Activated CD4-positive, alpha-beta T cell treated with anti-CD3 and anti-CD28 coated beads, Interleukin-2, amount 10 ng/mL, durations not matched to agents 24 days and 14 days (primary cell): Measurements from ENCODE around the gene WASHC3. TPM values are rescaled to one million over a fixed set of nuclear protein-coding genes. Genes with fewer than 3 reads are reported as not detected.
"Not testable (repeated sequence)": the region's sequence is repeated elsewhere in the genome, so short reads cannot be mapped to it uniquely, and the experiment has no call there.

Experiments
- DNase-seq: peaks from one replicate; pipeline ENCODE4 v3.0.0; 2022
- H3K27ac Mint-ChIP-seq: one replicate; pipeline ENCODE4 v1.8.0; 2022; ENCODE audit warnings: mild to moderate bottlenecking, mixed read lengths
- H3K27me3 Mint-ChIP-seq: one replicate; pipeline ENCODE4 v1.8.0; 2022; ENCODE audit warnings: mixed read lengths
- H3K36me3 Mint-ChIP-seq: one replicate; pipeline ENCODE4 v1.8.0; 2022; ENCODE audit warnings: low read depth, mild to moderate bottlenecking, mixed read lengths
- H3K4me1 Mint-ChIP-seq: one replicate; pipeline ENCODE4 v1.8.0; 2021; ENCODE audit warnings: mixed read lengths
- H3K4me3 Mint-ChIP-seq: one replicate; pipeline ENCODE4 v1.8.0; 2022; ENCODE audit warnings: mild to moderate bottlenecking, moderate library complexity, mixed read lengths
- H3K9me3 Mint-ChIP-seq: one replicate; pipeline ENCODE4 v1.8.0; 2021; ENCODE audit warnings: mixed read lengths
- intact Hi-C: fragments of 100-400 bp; cut with micrococcal nuclease; formaldehyde crosslinking; loops from one replicate; pipeline ENCODE4 v1.15.1; 2023
- total RNA-seq: library from RNA; stranded (reverse); gene quantifications from 2 replicates; pipeline ENCODE4 v1.2.3, GENCODE V29; 2022

Gene WASHC3, protein sequence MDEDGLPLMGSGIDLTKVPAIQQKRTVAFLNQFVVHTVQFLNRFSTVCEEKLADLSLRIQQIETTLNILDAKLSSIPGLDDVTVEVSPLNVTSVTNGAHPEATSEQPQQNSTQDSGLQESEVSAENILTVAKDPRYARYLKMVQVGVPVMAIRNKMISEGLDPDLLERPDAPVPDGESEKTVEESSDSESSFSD
- total RNA-seq, result 29.0 and 33.1 TPM in 2 replicates

DNA sequence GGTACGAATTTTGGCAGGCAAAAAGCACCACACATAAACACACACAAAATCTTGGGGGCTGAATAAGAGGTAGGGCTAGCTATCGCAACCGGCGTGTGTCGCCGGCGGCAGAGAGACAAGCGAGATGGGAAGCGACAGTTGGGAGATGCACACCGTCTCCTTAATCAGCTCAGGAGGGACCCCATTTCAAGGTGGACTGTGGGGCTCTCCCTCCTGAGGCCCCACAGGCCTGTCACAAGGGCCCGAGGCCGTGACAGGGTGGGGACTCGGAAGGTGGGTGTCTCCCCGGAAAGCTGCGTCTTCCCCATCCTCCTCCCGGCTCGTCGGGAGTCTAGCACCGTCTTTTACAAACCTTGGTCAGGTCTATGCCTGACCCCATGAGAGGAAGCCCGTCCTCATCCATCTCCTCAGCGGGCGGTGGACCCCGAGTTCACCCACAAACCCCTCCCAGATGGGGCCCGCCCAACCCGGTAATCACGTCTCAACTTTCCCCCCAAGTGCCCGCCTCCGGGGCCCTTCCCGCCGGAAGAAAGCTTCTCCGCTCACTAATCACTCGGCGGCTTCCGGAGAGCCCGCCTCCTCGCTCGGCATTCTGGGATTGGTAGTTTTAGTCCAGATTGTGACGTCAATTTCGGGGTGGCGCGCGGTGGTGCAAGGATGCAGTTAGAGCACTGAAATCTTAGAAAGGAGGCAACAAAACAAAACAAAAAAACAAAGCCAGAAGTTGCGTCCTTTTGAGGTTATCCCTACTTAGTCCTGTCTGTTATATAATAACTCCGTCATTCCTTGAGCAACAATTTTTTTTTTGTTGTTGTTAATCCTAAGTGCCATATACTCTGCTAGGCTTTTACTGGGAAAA is at the start of gene WASHC3:
TSS of gene WASHC3 (minus strand) at position 432 of the 859 bp plus-strand sequence. CDS start at position 403, 29 bp downstream.
- intact Hi-C loops, result loop anchor here (1.0 to 10.0 kb wide), 6 partner anchors 59 to 1794 kb away; partner anchors contain the start of genes DEPDC4, DRAM1, NUP37 and PARPBP
- H3K4me3 Mint-ChIP-seq, result peak within 1 kb of the TSS; percentile 99
- peaks cover 10% of the 10 kb centered on the region for H3K9me3 Mint-ChIP-seq
- peaks cover 33% of the 10 kb centered on the region for H3K4me1 Mint-ChIP-seq
- H3K27me3 Mint-ChIP-seq, result no peaks in the 10 kb centered on the region
- H3K27ac Mint-ChIP-seq, result peak within 1 kb of the TSS; percentile 99
- H3K36me3 Mint-ChIP-seq, result peaks cover 19% of the 10 kb centered on the region
- DNase-seq, result peak; percentile 99

DNA sequence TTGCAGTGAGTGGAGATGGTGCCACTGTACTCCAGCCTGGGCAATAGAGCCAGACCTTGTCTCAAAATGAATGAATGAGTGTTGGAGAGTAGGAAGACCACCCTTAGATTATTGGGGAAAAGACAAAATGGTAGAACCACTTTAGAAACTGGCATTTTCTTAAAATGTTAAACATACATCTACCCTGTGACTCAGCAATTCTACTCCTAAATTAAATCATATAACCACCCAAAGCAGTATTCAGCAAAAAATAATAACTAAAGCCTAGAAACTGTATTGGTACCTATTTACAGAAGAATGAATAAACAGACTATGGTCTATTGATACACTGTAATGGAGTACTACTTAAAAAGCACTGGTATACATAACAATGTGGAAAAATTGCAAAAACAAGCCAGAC is 49.0 kb upstream of the WASHC3 start:
- Mint-ChIP-seq H3K9me3 (peaks cover 10% of the 10 kb centered on the region), H3K4me1 (peaks cover 9% of the 10 kb centered on the region), H3K36me3 (peaks cover 67% of the 10 kb centered on the region), H3K27me3 (no peaks in the 10 kb centered on the region), H3K27ac (no peak overlapping the region), H3K4me3 (no peak overlapping the region)
- no peak for DNase-seq
- intact Hi-C loops, result no loop called here

DNA sequence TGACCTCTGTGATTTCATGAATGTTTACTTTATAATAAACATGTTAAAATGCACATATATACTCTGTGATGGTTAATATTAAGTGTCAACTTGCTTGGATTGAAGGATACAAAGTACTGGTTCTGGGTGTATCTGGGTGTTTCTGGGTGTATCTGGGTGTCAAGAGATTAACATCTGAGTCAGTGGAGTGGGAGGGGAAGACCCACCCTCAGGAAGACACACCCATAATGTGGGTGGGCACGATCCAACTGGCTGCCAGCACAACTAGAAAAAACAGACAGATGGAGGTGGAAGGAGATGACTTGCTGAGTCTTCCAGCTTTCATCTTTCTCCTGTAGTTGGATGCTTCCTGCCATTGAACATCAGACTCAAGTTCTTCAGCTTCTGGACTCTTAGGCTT is 46.2 kb upstream of the WASHC3 start:
- DNase-seq, result no peak
- Mint-ChIP-seq H3K9me3 (peaks cover 29% of the 10 kb centered on the region), H3K27me3 (no peaks in the 10 kb centered on the region), H3K27ac (no peak overlapping the region), H3K4me1 (peaks cover 6% of the 10 kb centered on the region), H3K4me3 (no peak overlapping the region), H3K36me3 (peaks cover 87% of the 10 kb centered on the region)
- intact Hi-C loops, result no loop called here

DNA sequence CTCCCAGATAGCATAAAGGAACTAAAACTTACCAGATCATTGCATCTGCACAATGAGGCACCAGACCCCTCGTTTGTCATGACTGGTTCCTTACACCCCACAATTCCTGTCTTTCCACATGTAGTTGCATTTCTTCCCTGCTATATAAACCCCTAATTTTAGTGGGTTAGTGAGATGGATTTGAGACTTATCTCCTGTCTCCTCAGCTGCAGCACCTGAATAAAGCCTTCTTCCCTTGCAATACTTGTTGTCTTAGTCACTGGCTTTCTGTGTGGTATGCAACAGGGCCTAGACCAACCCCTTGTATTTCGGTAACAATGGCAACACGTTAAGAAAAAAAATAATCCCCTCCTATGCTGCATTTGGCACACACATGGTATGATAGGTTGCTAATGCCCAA is 45.1 kb upstream of the WASHC3 start:
- peaks cover 92% of the 10 kb centered on the region for H3K36me3 Mint-ChIP-seq
- H3K4me3 Mint-ChIP-seq, result no peak overlapping the region
- H3K27ac Mint-ChIP-seq, result no peak overlapping the region
- peaks cover 5% of the 10 kb centered on the region for H3K4me1 Mint-ChIP-seq
- intact Hi-C loops, result no loop called here
- H3K9me3 Mint-ChIP-seq, result peaks cover 29% of the 10 kb centered on the region
- DNase-seq, result no peak
- H3K27me3 Mint-ChIP-seq, result no peaks in the 10 kb centered on the region

DNA sequence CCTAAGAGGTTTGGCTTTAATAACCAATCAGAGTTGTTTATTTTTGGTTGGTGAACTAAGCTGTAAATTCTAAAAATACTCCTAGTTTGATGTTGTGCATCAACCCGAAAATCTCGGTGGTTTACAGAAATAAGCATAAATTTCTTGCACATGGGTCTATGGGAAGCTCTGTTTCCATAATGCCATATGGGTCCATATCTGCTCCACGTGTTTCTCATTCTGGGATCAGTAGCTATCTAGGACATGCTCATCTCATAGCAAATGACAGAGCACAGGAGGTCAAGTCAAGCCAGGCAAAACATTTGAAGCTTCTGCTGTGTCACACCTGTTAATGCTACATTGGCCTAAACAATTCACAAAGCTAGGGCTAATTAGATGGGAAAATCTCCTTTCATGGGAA is 35.1 kb upstream of the WASHC3 start:
- intact Hi-C loops, result loop anchor here (5.0 to 10.0 kb wide), 2 partner anchors 448 to 670 kb away; no protein-coding TSS in a partner anchor
- Mint-ChIP-seq H3K4me1 (peaks cover 12% of the 10 kb centered on the region), H3K4me3 (no peak overlapping the region), H3K27me3 (no peaks in the 10 kb centered on the region), H3K9me3 (no peaks in the 10 kb centered on the region), H3K36me3 (peaks cover 35% of the 10 kb centered on the region), H3K27ac (no peak overlapping the region)
- no peak for DNase-seq

DNA sequence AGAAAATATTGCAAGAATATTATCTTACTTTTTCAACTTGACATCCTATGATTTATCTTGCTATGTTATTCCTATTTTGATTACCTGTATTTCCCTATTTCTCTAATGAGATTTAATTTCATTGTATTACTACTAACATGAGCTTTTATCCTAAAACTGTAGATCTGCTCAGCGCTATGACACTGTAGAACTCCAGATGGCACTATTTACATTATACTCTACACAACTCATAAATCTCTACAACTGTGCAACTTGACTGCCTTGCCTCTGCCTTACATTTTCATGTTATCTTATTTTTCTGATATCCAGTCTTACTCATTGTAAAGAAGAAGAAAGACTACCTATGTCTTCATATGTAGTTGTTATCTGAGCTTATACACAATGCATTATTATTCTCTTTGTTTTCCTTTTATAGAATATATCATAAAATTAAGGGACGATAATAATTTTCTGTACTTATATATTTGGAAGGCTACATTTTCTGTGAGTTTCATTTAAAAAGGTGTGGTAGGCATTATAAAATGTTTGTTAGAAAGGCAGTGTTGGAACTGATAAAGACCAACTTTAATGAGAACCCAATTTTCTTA is 34.0 kb upstream of the WASHC3 start:
- no peaks in the 10 kb centered on the region for H3K27me3 Mint-ChIP-seq
- no peak overlapping the region for H3K27ac Mint-ChIP-seq
- no peak for DNase-seq
- no peaks in the 10 kb centered on the region for H3K9me3 Mint-ChIP-seq
- intact Hi-C loops, result loop anchor here (1.0 to 10.0 kb wide), 3 partner anchors 449 to 672 kb away; no protein-coding TSS in a partner anchor
- H3K36me3 Mint-ChIP-seq, result peaks cover 35% of the 10 kb centered on the region
- H3K4me1 Mint-ChIP-seq, result peaks cover 12% of the 10 kb centered on the region
- H3K4me3 Mint-ChIP-seq, result no peak overlapping the region

DNA sequence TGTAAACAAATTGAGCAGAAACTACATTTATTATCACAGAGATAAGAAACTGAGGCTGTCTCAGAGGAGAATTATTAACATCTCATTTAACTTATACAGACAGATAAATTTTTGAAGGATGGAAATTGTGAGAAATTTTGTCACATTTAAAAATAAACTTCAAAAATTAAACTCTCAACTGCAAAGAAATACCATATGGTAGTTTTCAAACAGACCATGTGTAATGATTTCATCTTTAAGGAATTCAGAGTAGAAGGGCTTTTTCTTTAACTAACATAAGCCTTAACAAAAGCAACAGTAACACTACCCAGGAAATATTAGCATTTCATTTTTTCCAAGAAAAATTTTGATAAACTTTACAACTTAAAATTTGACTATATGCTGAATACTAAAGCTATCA is 31.5 kb upstream of the WASHC3 start:
- DNase-seq, result no peak
- intact Hi-C loops, result loop anchor here (10.0 kb wide), 1 partner anchor 451 kb away; no protein-coding TSS in a partner anchor
- H3K4me3 Mint-ChIP-seq, result no peak overlapping the region
- no peaks in the 10 kb centered on the region for H3K9me3 Mint-ChIP-seq
- peaks cover 12% of the 10 kb centered on the region for H3K4me1 Mint-ChIP-seq
- peaks cover 34% of the 10 kb centered on the region for H3K36me3 Mint-ChIP-seq
- H3K27me3 Mint-ChIP-seq, result no peaks in the 10 kb centered on the region
- no peak overlapping the region for H3K27ac Mint-ChIP-seq

DNA sequence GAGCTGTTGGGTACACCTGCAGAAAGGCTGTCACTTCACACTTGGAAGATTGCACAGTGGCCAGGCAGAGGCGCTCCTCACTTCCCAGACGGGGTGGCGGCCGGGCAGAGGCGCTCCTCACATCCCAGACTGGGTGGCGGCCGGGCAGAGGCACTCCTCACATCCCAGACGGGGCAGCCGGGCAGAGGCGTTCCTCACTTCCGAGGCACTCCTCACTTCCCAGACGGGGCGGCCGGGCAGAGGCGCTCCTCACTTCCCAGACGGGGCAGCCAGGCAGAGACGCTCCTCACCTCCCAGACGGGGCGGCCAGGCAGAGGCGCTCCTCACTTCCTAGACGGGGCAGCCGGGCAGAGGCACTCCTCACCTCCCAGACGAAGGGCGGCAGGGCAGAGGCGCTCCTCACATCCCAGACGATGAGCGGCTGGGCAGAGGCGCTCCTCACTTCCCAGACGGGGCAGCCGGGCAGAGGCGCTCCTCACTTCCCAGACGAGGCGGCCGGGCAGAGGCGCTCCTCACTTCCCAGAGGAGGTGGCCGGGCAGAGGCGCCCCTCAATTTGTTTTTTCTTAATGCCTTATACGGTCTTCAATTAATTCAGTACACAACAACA is 27.5 kb upstream of the WASHC3 start:
- peaks cover 26% of the 10 kb centered on the region for H3K36me3 Mint-ChIP-seq
- H3K4me1 Mint-ChIP-seq, result peaks cover 12% of the 10 kb centered on the region
- H3K9me3 Mint-ChIP-seq, intact Hi-C loops, DNase-seq, H3K4me3 Mint-ChIP-seq, H3K27me3 Mint-ChIP-seq, H3K27ac Mint-ChIP-seq: not testable (repeated sequence)

DNA sequence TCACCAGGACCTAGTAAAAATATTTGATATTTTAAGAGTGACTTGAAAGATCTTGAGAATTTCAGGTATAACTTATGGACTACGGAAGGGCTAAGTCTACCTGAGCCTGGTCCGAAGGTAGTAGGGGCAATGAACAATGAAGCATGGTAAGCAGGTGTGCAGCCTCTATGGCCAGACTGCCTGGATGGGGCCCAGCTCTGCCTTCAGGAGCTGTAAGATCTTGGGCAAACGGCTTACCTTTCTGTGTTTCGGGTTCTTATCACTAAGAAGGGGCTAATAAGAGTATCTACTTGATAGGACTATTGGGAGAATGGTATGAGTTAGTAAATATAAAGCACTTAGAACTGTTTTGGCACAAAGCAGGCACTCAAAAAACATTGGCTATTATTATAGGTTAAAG is 19.1 kb upstream of the WASHC3 start:
- H3K9me3 Mint-ChIP-seq, result no peaks in the 10 kb centered on the region
- peaks cover 62% of the 10 kb centered on the region for H3K36me3 Mint-ChIP-seq
- H3K27ac Mint-ChIP-seq, result no peak overlapping the region
- peaks cover 1% of the 10 kb centered on the region for H3K4me1 Mint-ChIP-seq
- intact Hi-C loops, result no loop called here
- no peak for DNase-seq
- H3K27me3 Mint-ChIP-seq, result no peaks in the 10 kb centered on the region
- H3K4me3 Mint-ChIP-seq, result no peak overlapping the region

DNA sequence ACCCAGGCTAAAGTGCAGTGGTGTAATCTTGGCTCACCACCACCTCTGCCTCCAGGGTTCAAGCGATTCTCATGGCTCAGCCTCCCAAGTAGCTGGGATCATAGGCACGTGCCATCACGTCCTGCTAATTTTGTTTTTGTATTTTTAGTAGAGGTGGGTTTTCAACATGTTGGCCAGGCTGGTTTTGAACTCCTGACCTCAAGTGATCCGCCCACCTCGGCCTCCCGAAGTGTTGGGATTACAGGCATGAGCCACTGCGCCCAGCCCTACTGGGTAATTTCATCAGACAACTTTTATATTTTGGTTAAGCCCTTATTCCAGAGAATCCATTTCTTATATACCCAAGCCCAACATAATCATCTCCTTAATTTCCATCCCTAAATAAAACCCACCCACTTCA is 10.3 kb upstream of the WASHC3 start:
- intact Hi-C loops, H3K27ac Mint-ChIP-seq, H3K9me3 Mint-ChIP-seq: not testable (repeated sequence)

DNA sequence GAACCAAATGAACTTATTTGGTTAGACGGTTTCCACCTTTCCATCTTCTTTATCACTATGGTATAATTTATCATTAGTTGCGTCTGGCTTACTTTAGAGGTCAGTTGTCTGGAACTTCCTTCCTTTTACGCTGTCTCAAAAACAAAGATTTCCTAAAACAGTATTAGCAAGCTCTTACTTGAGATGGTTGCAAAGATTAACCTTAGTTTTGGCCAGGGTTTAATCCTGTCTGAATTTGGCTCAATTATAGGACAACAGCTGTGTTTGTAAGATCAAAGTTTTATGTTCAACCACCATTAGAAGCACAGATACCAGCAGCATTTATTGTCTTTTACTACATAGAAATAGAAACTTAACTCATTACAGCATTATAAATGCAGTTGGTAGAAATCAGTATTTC is 7.9 kb upstream of the WASHC3 start:
- H3K4me1 Mint-ChIP-seq, result peaks cover 3% of the 10 kb centered on the region
- no peak for DNase-seq
- H3K27ac Mint-ChIP-seq, result no peak overlapping the region
- H3K27me3 Mint-ChIP-seq, result no peaks in the 10 kb centered on the region
- intact Hi-C loops, result loop anchor here (10.0 kb wide), 1 partner anchor 275 kb away; no protein-coding TSS in a partner anchor
- peaks cover 3% of the 10 kb centered on the region for H3K9me3 Mint-ChIP-seq
- peaks cover 7% of the 10 kb centered on the region for H3K36me3 Mint-ChIP-seq
- H3K4me3 Mint-ChIP-seq, result no peak overlapping the region

More for the DNA sequence above, 10.3 kb upstream of the WASHC3 start:
- H3K4me1 Mint-ChIP-seq, DNase-seq, H3K27me3 Mint-ChIP-seq, H3K4me3 Mint-ChIP-seq: not testable (repeated sequence)
- H3K36me3 Mint-ChIP-seq, result peaks cover 23% of the 10 kb centered on the region

DNA sequence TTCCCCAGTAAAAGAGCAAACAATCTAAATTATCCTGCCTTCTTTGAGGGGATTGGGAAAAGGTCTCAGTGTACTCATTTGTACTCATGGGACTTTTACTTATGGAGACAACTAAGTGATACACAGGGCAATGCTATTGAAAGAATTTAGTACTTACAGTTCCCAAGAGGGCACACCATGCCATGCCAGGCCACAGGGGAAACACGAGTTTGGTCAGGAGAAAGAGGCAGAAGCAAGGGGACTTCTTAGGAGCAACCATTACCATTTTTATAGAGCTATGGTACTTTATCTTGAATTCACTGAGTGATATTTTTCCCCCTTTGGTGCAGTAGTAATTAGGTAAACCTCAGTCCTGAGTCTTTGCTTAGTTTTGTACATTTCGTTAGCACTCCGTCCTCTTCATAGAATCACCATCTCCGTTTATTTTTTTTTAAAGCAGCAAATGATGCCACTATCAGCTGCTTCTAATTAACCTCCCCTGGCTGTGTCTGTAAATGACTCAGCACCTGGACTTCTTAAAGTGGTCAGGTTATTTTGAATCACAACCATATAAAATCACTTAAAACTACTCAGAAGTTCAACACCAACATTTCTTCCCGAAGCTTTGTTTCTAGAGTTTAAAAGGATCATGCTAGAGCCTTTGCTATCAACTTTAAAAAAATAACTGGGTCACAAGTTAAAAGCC is 5.9 kb upstream of the WASHC3 start:
- intact Hi-C loops, result loop anchor here (10.0 kb wide), 1 partner anchor 273 kb away; no protein-coding TSS in a partner anchor
- H3K4me3 Mint-ChIP-seq, result no peak overlapping the region
- H3K36me3 Mint-ChIP-seq, result no peaks in the 10 kb centered on the region
- peaks cover 3% of the 10 kb centered on the region for H3K9me3 Mint-ChIP-seq
- DNase-seq, result no peak
- H3K4me1 Mint-ChIP-seq, result peaks cover 6% of the 10 kb centered on the region
- no peaks in the 10 kb centered on the region for H3K27me3 Mint-ChIP-seq
- no peak overlapping the region for H3K27ac Mint-ChIP-seq

DNA sequence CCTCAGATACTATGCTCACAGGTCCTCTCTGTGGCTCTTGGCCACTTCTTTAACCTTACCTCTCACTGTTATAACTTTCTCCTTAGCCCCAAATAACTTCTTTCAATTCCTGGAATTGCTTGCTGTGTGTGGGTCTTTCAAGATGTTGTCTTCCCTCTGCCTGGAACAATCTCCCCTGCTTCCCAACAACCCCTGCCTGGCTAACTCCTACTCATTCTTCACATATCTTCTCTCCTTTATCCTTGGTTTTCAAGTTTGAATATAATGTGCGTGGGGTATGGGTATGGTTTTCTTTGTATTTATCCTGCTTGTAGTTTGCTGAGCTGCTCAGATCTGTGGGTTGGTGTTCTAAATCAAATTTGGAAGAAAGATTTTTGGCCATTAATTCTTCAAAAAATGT is 2.7 kb upstream of the WASHC3 start:
- Mint-ChIP-seq H3K27ac (no peak overlapping the region), H3K4me1 (peaks cover 25% of the 10 kb centered on the region), H3K27me3 (no peaks in the 10 kb centered on the region), H3K4me3 (no peak overlapping the region), H3K9me3 (peaks cover 3% of the 10 kb centered on the region), H3K36me3 (peaks cover 5% of the 10 kb centered on the region)
- DNase-seq, result no peak
- intact Hi-C loops, result loop anchor here (5.0 to 10.0 kb wide), 3 partner anchors 187 to 1797 kb away; partner anchors contain the start of genes DEPDC4, DRAM1 and SCYL2
